Measurements from ENCODE around the gene NUP153.

Gene NUP153

GRCh38 chr6:17721671-17722070 is 14.9 kb upstream of the NUP153 start:
- TF ChIP-seq CTCF (conservative IDR thresholded peaks at IDR 0.05; ENCODE audit: low read depth, low read length): no peak
- H3K4me3 ChIP-seq (ENCODE audit: low read length): no peak overlapping the region
- no peak for DNase-seq (ENCODE audit: low read depth)

GRCh38 chr6:17719323-17720041 is 12.8 kb upstream of the NUP153 start:
- no peak for TF ChIP-seq CTCF (conservative IDR thresholded peaks at IDR 0.05; ENCODE audit: low read depth, low read length)
- DNase-seq (ENCODE audit: low read depth): no peak

GRCh38 chr6:17716221-17716620 is 9.5 kb upstream of the NUP153 start:
- no peak overlapping the region for H3K4me3 ChIP-seq (ENCODE audit: low read length)
- no peak for DNase-seq (ENCODE audit: low read depth)
- TF ChIP-seq CTCF (conservative IDR thresholded peaks at IDR 0.05; ENCODE audit: low read depth, low read length): no peak

More at GRCh38 chr6:17719323-17720041, 12.8 kb upstream of the NUP153 start:
- H3K4me3 ChIP-seq (ENCODE audit: low read length): no peak overlapping the region

- no peak for TF ChIP-seq CTCF (conservative IDR thresholded peaks at IDR 0.05; ENCODE audit: low read depth, low read length)
- peak; percentile 60 for DNase-seq (ENCODE audit: low read depth)
- no peak overlapping the region for H3K4me3 ChIP-seq (ENCODE audit: low read length)
Measured at GRCh38 chr6:17714879-17715851, 8.4 kb upstream of the NUP153 start.

GRCh38 chr6:17714177-17714576 is 7.5 kb upstream of the NUP153 start:
- TF ChIP-seq CTCF (conservative IDR thresholded peaks at IDR 0.05; ENCODE audit: low read depth, low read length): no peak
- no peak overlapping the region for H3K4me3 ChIP-seq (ENCODE audit: low read length)
- DNase-seq (ENCODE audit: low read depth): no peak

GRCh38 chr6:17712576-17712975 is 5.9 kb upstream of the NUP153 start:
- H3K4me3 ChIP-seq (ENCODE audit: low read length): no peak overlapping the region
- no peak for TF ChIP-seq CTCF (conservative IDR thresholded peaks at IDR 0.05; ENCODE audit: low read depth, low read length)
- no peak for DNase-seq (ENCODE audit: low read depth)
